ENCODE measurements around the gene BBS2. TPM values are rescaled to one million over a fixed set of nuclear protein-coding genes. Genes with fewer than 3 reads are reported as not detected.

Gene BBS2
- polyA plus RNA-seq, 2 of the 4 experiments (the other 2 are of a cell fraction): 44.4 to 61.4 TPM

DNA sequence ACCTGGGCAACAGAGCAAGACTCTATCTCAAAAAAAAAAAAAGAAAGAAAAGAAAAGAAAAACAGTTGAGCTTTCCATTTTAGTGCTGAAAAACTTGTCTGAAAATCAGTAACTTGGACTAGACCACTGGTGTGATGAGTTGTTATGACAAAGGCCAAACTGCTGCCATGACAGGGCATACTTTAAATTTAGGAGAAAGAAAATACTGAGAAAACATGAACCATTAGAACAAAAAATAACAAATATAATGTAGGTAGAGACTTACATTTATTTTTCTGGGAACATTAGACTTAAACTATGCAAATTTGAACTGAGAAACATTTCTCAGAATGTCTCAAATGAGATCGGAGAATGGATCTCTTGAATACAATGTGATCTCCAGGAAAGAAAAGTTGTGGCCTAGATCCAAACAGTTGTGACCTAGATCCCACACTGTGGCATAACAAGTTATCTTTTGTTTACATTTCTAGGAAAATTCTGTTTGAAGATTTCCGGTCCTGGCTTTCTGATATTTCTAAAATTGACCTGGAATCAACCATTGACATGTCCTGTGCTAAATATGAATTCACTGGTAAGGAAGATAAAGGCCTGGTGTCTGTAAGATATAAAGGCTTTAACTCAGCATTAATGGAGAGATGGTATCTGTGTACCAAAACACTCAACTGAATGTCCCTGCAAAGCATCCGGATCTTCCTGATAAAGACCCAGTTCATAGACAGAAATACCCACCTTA, 57.6 kb downstream of the BBS2 start:
- ATAC-seq: no peak
- WGBS (ENCODE audit: missing lambda C conversion rate): 91% methylated on average over 3 of the region's 3 CpGs
- Histone ChIP-seq H3K27ac (no peak overlapping the region), H3K4me1 (no peaks in the 10 kb centered on the region), H3K4me2 (no peak overlapping the region), H3K4me3 (no peak overlapping the region), H3K9me3 (no peaks in the 10 kb centered on the region)
- no peak for DNase-seq (ENCODE audit: low read depth in 1 of 2, low spot score in 1 of 2)
- CTCF ChIA-PET: interaction anchor here (0.8 kb wide), 1 partner anchor 106 kb away, joined by 3 read pairs; no protein-coding TSS in a partner anchor
- POLR2A ChIA-PET: no interaction called here
- no peak for TF ChIP-seq ZFP36 (IDR thresholded peaks at IDR 0.05; ENCODE audit: borderline replicate concordance, partially characterized antibody)
- TF ChIP-seq, protein P1, sequence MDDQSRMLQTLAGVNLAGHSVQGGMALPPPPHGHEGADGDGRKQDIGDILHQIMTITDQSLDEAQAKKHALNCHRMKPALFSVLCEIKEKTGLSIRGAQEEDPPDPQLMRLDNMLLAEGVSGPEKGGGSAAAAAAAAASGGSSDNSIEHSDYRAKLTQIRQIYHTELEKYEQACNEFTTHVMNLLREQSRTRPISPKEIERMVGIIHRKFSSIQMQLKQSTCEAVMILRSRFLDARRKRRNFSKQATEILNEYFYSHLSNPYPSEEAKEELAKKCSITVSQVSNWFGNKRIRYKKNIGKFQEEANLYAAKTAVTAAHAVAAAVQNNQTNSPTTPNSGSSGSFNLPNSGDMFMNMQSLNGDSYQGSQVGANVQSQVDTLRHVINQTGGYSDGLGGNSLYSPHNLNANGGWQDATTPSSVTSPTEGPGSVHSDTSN (IDR thresholded peaks at IDR 0.05): no peak
- TF ChIP-seq MAFK (IDR thresholded peaks at IDR 0.05; ENCODE audit: partially characterized antibody): no peak
- TF ChIP-seq HOXA7 (CRISPR knock-in tag; IDR thresholded peaks at IDR 0.05): no peak
- TF ChIP-seq CBX2 (IDR thresholded peaks at IDR 0.05; ENCODE audit: borderline replicate concordance, low read depth): no peak
- TF ChIP-seq, protein P2, sequence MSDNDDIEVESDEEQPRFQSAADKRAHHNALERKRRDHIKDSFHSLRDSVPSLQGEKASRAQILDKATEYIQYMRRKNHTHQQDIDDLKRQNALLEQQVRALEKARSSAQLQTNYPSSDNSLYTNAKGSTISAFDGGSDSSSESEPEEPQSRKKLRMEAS (IDR thresholded peaks at IDR 0.05): no peak
- no peak for FAIRE-seq

DNA sequence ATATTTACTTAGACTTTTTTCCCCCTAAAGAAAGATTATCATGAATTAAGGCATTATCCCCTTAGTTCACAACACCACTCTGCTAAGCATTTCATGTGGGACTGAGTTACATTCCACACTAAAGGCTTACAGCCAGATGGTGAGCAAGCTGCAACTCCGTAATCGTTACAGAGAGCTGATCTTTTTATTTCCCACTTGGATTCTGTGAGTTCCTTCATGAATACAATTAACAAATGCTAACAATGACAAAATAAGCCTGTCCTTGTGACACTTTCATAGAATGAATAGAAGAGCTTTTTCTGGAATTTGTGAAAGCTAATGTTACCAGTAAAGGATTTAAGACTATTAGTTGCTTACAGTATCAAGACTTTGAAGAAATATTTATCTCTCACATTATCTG, 59.7 kb downstream of the BBS2 start:
- CTCF ChIA-PET: interaction anchor here (1.4 kb wide), 1 partner anchor 10 kb away, joined by 3 read pairs; no protein-coding TSS in a partner anchor
- 97% methylated on average over 2 of the region's 2 CpGs for WGBS (ENCODE audit: missing lambda C conversion rate)
- FAIRE-seq: no peak
- TF ChIP-seq HES2 (IDR thresholded peaks at IDR 0.05) (no peak), ESRRA (IDR thresholded peaks at IDR 0.05; ENCODE audit: borderline replicate concordance, low read length) (no peak), ZFP36 (IDR thresholded peaks at IDR 0.05; ENCODE audit: borderline replicate concordance, partially characterized antibody) (no peak), RCOR1 (IDR thresholded peaks at IDR 0.05; ENCODE audit: low read depth, low read length) (no peak), KDM1A (IDR thresholded peaks at IDR 0.05; ENCODE audit: low read depth) (no peak), HOXB13 (CRISPR knock-in tag; IDR thresholded peaks at IDR 0.05; ENCODE audit: low read depth) (no peak), HOXB5 (CRISPR knock-in tag; IDR thresholded peaks at IDR 0.05) (no peak), CHD4 (IDR thresholded peaks at IDR 0.05; ENCODE audit: borderline replicate concordance) (no peak), EP300 (IDR thresholded peaks at IDR 0.05) (no peak), GATA3 (IDR thresholded peaks at IDR 0.05; ENCODE audit: borderline replicate concordance) (no peak), NPAS2 (CRISPR knock-in tag; IDR thresholded peaks at IDR 0.05; ENCODE audit: borderline replicate concordance) (no peak)
- TF ChIP-seq, protein P3, sequence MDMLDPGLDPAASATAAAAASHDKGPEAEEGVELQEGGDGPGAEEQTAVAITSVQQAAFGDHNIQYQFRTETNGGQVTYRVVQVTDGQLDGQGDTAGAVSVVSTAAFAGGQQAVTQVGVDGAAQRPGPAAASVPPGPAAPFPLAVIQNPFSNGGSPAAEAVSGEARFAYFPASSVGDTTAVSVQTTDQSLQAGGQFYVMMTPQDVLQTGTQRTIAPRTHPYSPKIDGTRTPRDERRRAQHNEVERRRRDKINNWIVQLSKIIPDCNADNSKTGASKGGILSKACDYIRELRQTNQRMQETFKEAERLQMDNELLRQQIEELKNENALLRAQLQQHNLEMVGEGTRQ (IDR thresholded peaks at IDR 0.05): no peak
- TF ChIP-seq, protein P1 (IDR thresholded peaks at IDR 0.05): no peak
- no peak for DNase-seq (ENCODE audit: low read depth in 1 of 2, low spot score in 1 of 2)
- H3K4me2 ChIP-seq: no peak overlapping the region
- H3K9me3 ChIP-seq: no peaks in the 10 kb centered on the region
- H3K4me3 ChIP-seq: no peak overlapping the region
- H3K4me1 ChIP-seq: no peaks in the 10 kb centered on the region
- POLR2A ChIA-PET: interaction anchor here (1.7 kb wide), 1 partner anchor 9 kb away, joined by 6 read pairs; the partner anchor contains the start of genes NUDT21 and OGFOD1
- no peak overlapping the region for H3K27ac ChIP-seq
- no peak for ATAC-seq

DNA sequence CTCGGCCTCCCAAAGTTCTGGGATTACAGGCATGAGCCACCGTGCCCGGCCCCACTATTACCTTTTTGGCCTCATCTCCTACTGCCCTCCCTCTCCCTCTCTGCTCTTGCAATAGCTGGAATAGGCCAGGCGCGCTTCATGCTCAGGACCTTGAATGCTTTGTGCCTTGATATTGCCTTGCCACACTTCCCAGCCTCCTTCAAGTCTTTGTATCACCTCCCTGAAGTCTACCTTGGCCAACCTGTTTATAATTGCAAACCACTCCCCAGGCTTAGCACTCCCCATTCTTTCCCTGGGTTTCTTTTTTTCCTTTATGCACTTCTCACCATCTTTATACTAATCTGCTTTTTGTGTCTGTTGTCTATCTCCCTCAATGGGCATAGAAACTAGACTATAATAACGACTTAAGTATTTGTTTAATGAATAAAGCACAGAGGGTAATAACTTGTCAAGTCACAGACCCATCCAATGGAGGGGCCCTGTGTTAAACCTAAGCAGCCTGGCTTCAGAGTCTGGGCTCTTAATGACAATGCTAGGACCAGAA, 61.8 kb downstream of the BBS2 start:
- no peak overlapping the region for H3K4me2 ChIP-seq
- H3K4me1 ChIP-seq: peaks cover 3% of the 10 kb centered on the region; the same call in 2 of the 3 replicates
- CTCF ChIA-PET: no interaction called here
- no peak overlapping the region for H3K4me3 ChIP-seq
- POLR2A ChIA-PET: no interaction called here
- FAIRE-seq: no peak
- WGBS (ENCODE audit: missing lambda C conversion rate): 95% methylated on average over 6 of the region's 6 CpGs
- no peaks in the 10 kb centered on the region for H3K9me3 ChIP-seq
- no peak overlapping the region for H3K27ac ChIP-seq
- ATAC-seq: no peak
- DNase-seq (ENCODE audit: low read depth in 1 of 2, low spot score in 1 of 2): no peak
- TF ChIP-seq CBX8 (IDR thresholded peaks at IDR 0.05) (no peak), JUN (IDR thresholded peaks at IDR 0.05) (no peak), TP53 (CRISPR knock-in tag; IDR thresholded peaks at IDR 0.05) (no peak), BHLHE40 (IDR thresholded peaks at IDR 0.05; ENCODE audit: low read depth, low read length) (no peak), NFE2L2 (conservative IDR thresholded peaks at IDR 0.05; ENCODE audit: low read length) (no peak), EHF (CRISPR knock-in tag; IDR thresholded peaks at IDR 0.05) (no peak), ELK1 (IDR thresholded peaks at IDR 0.05; ENCODE audit: low read depth, low read length) (no peak), PHF8 (IDR thresholded peaks at IDR 0.05; ENCODE audit: borderline replicate concordance, low read depth) (no peak)
- TF ChIP-seq, protein P3 (IDR thresholded peaks at IDR 0.05): no peak
- TF ChIP-seq, protein P4, sequence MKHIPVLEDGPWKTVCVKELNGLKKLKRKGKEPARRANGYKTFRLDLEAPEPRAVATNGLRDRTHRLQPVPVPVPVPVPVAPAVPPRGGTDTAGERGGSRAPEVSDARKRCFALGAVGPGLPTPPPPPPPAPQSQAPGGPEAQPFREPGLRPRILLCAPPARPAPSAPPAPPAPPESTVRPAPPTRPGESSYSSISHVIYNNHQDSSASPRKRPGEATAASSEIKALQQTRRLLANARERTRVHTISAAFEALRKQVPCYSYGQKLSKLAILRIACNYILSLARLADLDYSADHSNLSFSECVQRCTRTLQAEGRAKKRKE (CRISPR knock-in tag; IDR thresholded peaks at IDR 0.05; ENCODE audit: low read depth): no peak

All from A549 (cell line).